Esophagus squamous epithelium (tissue), 5 donors: ENCODE results near the gene COL27A1. TPM values are rescaled to one million over a fixed set of nuclear protein-coding genes. Genes with fewer than 3 reads are reported as not detected.

Experiments
- DNase-seq: peaks from one replicate; lab custom pipeline; 2025; lab: John Stamatoyannopoulos, UW
- H3K27ac ChIP-seq, 4 donors: fragments of 200-600 bp; sonication (generic); one replicate each; pipeline ENCODE4 v1.5.1; 2016 to 2019; ENCODE audit warnings: mild to moderate bottlenecking in 1 of 4
- H3K27me3 ChIP-seq, 4 donors: fragments of 200-600 bp; sonication (generic); 1 replicate in 3 of 4; 2 replicates in 1 of 4; pipeline versions ENCODE4 v1.5.1 to v1.6.0; 2017 to 2021; ENCODE audit warnings: antibody characterized with exemption in 1 of 4
- H3K36me3 ChIP-seq, 3 donors: fragments of 200-600 bp; sonication (generic); one replicate each; pipeline ENCODE4 v1.5.1; 2016 to 2019
- H3K4me1 ChIP-seq, 3 donors: fragments of 200-600 bp; sonication (generic); one replicate each; pipeline ENCODE4 v1.5.1; 2017 to 2019
- H3K4me3 ChIP-seq, 4 donors: fragments of 200-600 bp; sonication (generic); 1 replicate in 3 of 4; 2 replicates in 1 of 4; pipeline ENCODE4 v1.5.1; 2016 to 2019; ENCODE audit warnings: mild to moderate bottlenecking in 2 of 4, moderate library complexity in 1 of 4
- H3K9me3 ChIP-seq, 3 donors: fragments of 200-600 bp; sonication (generic); one replicate each; pipeline ENCODE4 v1.5.1; 2016 to 2019
- CTCF ChIP-seq, 6 experiments: fragments of 450-650 bp in 4 of 6; fragments of 200-600 bp in 2 of 6; sonication (generic) in 2 of 6; IDR thresholded peaks; one replicate each; pipeline ENCODE4 v1.5.1; 2016 to 2019; ENCODE audit warnings: antibody characterized with exemption in 6 of 6, mild to moderate bottlenecking in 4 of 6, moderate library complexity in 4 of 6
- POLR2A ChIP-seq, 4 donors: fragments of 450-650 bp; IDR thresholded peaks; one replicate each; pipeline ENCODE4 v1.6.1; 2017; ENCODE audit warnings: antibody characterized with exemption in 4 of 4, mild to moderate bottlenecking in 4 of 4, moderate library complexity in 3 of 4
- WGBS, 2 donors: methylation state at CpG; one replicate each; pipeline ENCODE4 v1.1.5; 2018; 5-methylcytosine and 5-hydroxymethylcytosine counted together
- intact Hi-C: fragments of 100-400 bp; cut with DNase I; formaldehyde crosslinking; loops from one replicate; pipeline ENCODE4 v1.15.0; 2022
- total RNA-seq, 4 donors: library from RNA; depleted of rRNA; stranded (reverse); fragments of >200 nt; gene quantifications; one replicate each; pipeline ENCODE4 v1.1.0, GENCODE V29; 2016
- donor health status: DM: yes; HTN: yes; CAD: no.

COL27A1 gene
- total RNA-seq, 4 donors from 2014 or later, result 7.5 to 34.0 (median 12.0) TPM

- Histone ChIP-seq H3K27ac (no peak overlapping the region), H3K27me3 (no peaks in the 10 kb centered on the region), H3K9me3 (no peaks in the 10 kb centered on the region), H3K4me1 (peaks cover 0 to 9% (median 0%) of the 10 kb centered on the region in 3 donors), H3K4me3 (no peak overlapping the region), H3K36me3 (peaks cover 0 to 37% (median 0%) of the 10 kb centered on the region in 3 donors)
- DNase-seq, result no peak
- intact Hi-C loops, result no loop called here
- WGBS, 2 donors, result 81 to 84% methylated on average over 9 to 13 of the region's 17 CpGs
- TF ChIP-seq POLR2A (IDR thresholded peaks at IDR 0.05) (no peak), CTCF (IDR thresholded peaks at IDR 0.05) (no peak)
These were observed 45.5 kb downstream of the COL27A1 start for GRCh38 chr9:114200721-114201300.

GRCh38 chr9:114202396-114202795, 47.1 kb downstream of the COL27A1 start:
- WGBS, 2 donors, result 81 to 88% methylated on average over 6 of the region's 6 CpGs

GRCh38 chr9:114202849-114203248, 47.5 kb downstream of the COL27A1 start:
- DNase-seq, result no peak
- Histone ChIP-seq H3K4me3 (no peak overlapping the region), H3K27me3 (no peaks in the 10 kb centered on the region), H3K4me1 (peaks cover 10 to 29% (median 14%) of the 10 kb centered on the region in 3 donors), H3K9me3 (no peaks in the 10 kb centered on the region), H3K36me3 (peaks cover 0 to 31% (median 0%) of the 10 kb centered on the region in 3 donors), H3K27ac (no peak overlapping the region)
- intact Hi-C loops, result no loop called here
- 64 to 65% methylated on average over 4 of the region's 4 CpGs for WGBS, 2 donors
- TF ChIP-seq POLR2A (IDR thresholded peaks at IDR 0.05), result no peak
- no peak for TF ChIP-seq CTCF (IDR thresholded peaks at IDR 0.05)

More at GRCh38 chr9:114202396-114202795, 47.1 kb downstream of the COL27A1 start:
- Histone ChIP-seq H3K36me3 (peaks cover 0 to 31% (median 0%) of the 10 kb centered on the region in 3 donors), H3K27ac (no peak overlapping the region), H3K4me1 (peaks cover 6 to 24% (median 12%) of the 10 kb centered on the region in 3 donors), H3K9me3 (no peaks in the 10 kb centered on the region), H3K4me3 (no peak overlapping the region), H3K27me3 (no peaks in the 10 kb centered on the region)
- DNase-seq, result no peak
- intact Hi-C loops, result no loop called here
- TF ChIP-seq CTCF (IDR thresholded peaks at IDR 0.05) (no peak), POLR2A (IDR thresholded peaks at IDR 0.05) (no peak)

GRCh38 chr9:114203410-114204140, 48.2 kb downstream of the COL27A1 start:
- DNase-seq, result no peak
- H3K36me3 ChIP-seq, result peaks cover 0 to 31% (median 0%) of the 10 kb centered on the region in 3 donors
- intact Hi-C loops, result no loop called here
- H3K9me3 ChIP-seq, result no peaks in the 10 kb centered on the region
- H3K4me1 ChIP-seq, result peaks cover 10 to 32% (median 14%) of the 10 kb centered on the region in 3 donors
- WGBS, 2 donors, result 82 to 86% methylated on average over 10 to 11 of the region's 11 CpGs
- no peak overlapping the region for H3K27ac ChIP-seq
- no peaks in the 10 kb centered on the region for H3K27me3 ChIP-seq
- TF ChIP-seq CTCF (IDR thresholded peaks at IDR 0.05) (no peak), POLR2A (IDR thresholded peaks at IDR 0.05) (no peak)
- H3K4me3 ChIP-seq, result no peak overlapping the region

GRCh38 chr9:114204265-114204664, 48.9 kb downstream of the COL27A1 start:
- TF ChIP-seq POLR2A (IDR thresholded peaks at IDR 0.05), result no peak
- no peak for TF ChIP-seq CTCF (IDR thresholded peaks at IDR 0.05)
- Histone ChIP-seq H3K36me3 (peaks cover 0 to 31% (median 0%) of the 10 kb centered on the region in 3 donors), H3K4me3 (no peak overlapping the region), H3K9me3 (no peaks in the 10 kb centered on the region), H3K27me3 (no peaks in the 10 kb centered on the region), H3K27ac (no peak overlapping the region), H3K4me1 (peaks cover 10 to 32% (median 14%) of the 10 kb centered on the region in 3 donors)
- DNase-seq, result no peak
- intact Hi-C loops, result no loop called here
- 83 to 87% methylated on average over 2 to 3 of the region's 4 CpGs for WGBS, 2 donors
